Stimulated activated CD4-positive, alpha-beta T cell treated with anti-CD3 and anti-CD28 coated beads, Interleukin-12 subunit alpha, Interleukin-12 subunit beta, amount 100 ng/mL, for 24 hours (primary cell): ENCODE data around the gene PTGFRN.

Experiments used
- DNase-seq, 2 experiments: peaks; one replicate each; pipeline ENCODE4 v3.0.0-alpha.2; 2020; ENCODE audit warnings: low read depth in 2 of 2

PTGFRN gene

DNA sequence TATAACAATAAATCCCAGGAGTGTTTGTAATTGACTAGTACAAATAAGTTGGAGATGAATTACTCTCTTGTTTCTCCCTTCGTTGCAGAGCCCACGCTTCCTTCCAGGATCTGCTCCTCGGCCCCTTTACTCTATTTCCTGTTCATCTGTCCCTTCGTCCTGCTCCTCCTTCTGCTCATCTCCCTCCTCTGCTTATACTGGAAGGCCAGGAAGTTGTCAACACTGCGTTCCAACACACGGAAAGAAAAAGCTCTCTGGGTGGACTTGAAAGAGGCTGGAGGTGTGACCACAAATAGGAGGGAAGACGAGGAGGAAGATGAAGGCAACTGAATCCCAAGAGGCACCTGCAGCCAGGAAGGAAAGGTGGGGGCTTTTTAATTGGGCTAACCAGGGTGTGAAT, 124.1 kb downstream of the PTGFRN start:
- no peak for DNase-seq

DNA sequence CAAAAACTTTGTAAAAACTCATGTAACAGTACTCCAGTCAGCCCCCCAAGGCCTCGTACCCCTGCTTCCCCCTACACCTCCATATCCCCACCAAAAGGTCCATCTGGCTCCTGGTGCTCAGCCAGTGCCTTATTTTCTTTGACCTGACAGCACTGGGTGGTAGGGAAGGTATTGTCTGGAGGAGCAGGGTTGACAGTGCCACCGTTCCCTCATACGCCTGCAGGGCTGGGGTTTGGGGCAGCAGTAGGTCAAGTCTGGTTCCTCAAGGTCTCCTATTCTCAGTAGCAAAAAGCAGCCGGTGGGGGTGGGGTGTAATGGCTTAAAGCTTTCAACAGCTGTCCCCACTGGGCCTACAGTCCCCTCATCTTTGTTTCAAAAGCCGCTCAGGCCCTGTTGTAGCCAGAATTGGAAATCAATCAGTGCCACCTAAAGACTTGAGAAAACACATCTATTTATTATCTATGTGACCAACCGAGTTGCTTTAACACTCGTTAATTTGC, 125.1 kb downstream of the PTGFRN start:
- DNase-seq = no peak

DNA sequence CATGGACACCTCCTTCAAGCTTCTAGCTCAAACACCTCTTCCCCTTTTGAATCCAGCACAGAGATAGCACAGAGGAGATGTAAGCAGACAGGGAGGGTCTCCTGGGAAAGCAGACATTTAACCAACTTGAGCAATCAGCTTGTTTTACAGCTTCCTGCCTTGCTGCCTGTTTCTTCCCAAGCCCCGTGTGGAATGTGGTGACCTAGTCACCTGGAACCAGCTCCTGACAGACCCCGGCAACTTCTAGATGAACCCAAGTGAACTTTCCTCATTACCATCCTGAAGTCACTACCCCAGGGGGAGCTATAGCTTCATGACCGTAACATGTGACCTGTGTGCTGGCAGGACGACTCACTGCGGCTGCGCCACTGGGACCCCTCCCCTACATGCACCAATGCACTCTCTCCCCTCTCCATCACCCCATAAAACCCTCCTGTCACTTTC, 126.3 kb downstream of the PTGFRN start:
- DNase-seq = no peak

DNA sequence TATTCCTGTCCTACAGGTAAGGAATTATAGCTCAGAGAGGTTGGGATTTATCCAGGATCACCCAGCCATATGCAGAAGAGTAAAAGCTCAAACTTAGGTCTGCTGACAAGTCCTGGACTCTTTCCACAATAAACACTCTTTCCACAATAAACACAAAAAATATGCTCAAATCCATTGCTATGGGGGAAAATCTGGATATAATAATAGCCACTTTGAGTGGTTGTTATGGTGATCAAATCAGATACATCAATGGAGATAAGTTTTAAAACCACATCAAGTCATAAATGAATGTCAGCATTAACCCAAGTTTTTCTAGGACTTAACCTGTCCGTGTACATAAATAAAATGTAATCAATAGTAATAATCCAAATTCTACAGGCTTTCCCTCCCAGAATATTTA, 128.1 kb downstream of the PTGFRN start:
- DNase-seq = no peak

DNA sequence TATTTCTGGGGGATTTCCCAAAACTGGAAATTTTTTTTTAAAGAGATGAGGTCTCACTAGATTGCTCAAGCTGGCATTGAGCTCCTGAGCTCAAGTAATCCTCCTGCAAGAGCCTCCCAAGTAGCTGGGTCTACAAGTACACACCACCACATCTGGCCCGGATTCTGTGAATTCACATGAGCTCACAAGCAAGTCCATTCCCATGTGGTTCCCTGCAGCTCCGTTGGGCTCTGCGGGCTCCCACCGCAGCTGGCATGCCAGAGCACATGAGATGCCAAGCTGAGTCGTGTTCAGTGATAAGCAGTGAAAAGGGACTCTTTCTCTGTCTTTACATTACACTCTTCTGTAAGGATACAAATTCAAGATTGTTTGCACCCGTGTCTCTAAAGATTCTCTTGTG, 128.5 kb downstream of the PTGFRN start:
- DNase-seq = no peak
